Germinal center (tissue), 1 donor: ENCODE results near the gene SF3B1.
"Not testable (repeated sequence)": the region's sequence is repeated elsewhere in the genome, so short reads cannot be mapped to it uniquely, and the experiment has no call there.

Experiments
- DNase-seq: peaks from one replicate; pipeline ENCODE4 v3.0.0; 2012; ENCODE audit warnings: mixed read lengths, low spot score

The SF3B1 gene

DNA sequence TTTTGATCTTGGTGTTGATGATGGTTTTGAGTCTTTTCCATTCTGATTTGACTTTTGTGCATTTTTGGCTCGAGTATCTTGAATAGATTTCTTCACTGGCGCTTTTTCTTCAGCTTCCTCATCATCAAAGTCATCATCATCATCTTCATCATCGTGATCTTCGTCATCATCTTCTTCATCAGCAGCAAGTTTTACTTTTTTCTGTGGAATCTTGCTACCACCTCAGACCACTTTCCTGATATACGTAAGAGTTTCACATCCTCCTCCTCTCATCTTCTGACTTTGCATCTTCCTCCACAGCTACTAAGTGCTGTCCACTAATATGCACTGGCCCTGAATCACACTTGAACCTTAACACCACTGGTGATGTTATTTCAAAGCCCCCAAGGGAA is 54.9 kb downstream of the SF3B1 start:
- not testable (repeated sequence) for DNase-seq

DNA sequence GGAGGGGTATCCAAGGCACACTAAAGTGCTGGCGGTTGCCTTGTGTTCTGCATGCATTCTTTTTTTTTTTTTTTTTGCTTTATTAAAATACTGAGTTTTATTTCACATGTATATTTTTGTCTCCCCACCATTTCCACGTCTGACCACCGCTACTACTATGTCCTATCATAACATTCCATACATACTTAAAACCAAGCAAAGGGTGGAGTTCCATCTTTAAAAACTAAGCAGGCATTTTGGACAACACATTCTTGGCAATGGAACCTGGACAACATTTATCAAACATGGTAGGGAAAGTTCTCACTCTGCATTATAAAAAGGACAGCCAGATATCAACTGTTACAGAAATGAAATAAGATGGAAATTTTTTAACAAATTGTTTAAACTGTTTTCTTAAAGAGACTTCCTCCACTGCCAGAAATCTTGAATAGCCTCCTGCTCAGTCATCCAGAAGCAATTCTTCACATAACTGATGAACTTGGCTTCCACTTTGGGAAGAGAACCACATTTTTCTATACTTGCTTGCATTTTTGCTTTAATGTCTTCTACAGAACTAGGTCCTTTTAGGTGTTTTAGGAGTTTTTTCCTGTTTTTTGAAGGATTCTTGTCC is 55.4 kb downstream of the SF3B1 start:
- DNase-seq: not testable (repeated sequence)

DNA sequence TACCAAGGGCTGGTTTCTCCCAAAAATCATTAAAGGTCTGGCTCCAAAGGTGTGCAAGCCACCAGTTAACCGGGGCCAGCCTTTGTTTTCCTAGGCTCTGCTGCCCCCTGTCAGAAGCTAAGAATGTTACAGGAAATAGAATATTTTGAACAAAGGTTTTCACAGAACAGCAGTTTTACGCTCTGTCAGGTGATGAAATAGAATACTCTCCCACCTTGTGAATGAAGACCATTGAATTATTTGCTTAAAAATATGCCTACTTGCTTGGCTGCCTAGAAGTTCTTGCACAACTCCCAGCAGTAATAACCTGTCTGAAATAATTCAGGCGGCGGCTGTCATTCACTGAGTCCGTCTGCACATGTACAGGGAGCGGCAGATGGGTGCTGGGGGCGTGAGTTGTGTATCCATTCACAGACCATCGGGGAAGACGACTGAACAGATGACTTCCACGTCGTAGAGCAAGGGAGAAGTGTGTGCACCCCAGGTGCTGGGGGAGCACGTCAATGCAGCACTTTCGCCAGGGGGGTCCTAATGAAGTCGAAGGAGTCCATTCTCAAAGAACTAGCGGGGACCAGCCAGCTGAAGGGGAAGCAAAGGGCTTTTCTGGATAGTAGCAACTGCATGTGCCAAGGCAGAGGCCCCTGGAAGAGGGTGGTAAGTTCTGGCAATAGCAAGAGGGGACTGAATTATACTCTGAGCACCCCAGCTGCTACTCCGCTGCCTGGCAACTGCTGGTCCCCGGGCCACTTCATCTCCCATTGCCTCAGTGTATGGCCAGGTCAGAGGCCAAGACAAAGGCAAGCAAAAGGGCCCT is 56.1 kb downstream of the SF3B1 start:
- peak; percentile 65 for DNase-seq

DNA sequence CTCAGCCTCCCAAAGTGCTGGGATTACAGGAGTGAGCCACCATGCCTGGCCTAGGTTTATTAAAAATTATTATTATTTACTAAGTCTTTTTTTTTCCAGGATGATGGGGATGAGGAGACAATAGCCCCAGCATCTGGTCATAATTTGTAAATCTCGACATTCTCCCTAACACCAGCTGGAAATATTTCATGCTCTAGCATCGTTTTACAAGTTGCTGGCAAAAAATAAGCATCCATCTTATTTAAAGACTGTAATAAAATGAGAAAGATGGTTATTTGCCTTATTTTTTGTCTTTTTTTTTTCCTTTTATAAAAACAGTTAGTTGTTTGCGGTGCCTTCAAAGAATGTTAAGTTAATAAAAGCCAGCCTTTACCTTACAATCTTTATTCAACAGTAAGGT is 56.7 kb downstream of the SF3B1 start:
- no peak for DNase-seq

DNA sequence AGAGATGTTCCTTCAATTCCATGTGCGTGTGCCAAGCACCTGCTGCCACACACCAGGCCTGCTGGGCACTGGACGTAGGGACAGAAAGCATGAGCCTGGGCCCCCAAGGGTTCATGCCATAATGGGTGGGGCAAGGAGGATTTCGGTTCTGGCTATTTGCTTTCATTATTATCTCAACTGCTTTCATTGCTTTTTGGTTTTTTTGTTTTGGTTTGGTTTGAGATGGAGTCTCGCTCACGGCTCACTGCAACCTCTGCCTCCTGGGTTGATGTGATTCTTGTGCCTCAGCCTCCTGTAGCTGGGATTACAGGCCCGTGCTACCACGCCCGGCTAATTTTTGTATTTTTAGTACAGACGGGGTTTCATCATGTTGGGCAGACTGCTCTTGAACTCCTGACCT is 57.2 kb downstream of the SF3B1 start:
- DNase-seq: no peak

DNA sequence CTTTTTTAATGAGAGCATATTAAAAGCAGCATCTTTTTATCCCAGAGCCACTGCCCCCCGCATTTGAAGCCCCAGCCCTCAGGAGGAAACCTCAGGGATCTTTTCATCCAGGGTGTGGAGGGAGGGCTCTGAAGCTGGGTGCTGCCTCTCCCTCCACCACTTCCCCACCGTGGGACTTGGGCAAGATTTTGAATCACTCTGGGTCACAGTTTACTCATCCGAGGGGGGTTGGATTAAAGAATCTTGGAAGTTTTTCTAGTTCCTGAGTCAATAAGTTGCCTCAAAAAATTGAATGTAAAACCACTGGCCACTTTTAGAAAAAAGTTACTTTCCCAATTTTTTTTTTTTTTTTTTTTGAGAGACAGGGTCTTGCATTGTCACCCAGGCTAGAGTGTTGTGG is 62.2 kb downstream of the SF3B1 start:
- no peak for DNase-seq

DNA sequence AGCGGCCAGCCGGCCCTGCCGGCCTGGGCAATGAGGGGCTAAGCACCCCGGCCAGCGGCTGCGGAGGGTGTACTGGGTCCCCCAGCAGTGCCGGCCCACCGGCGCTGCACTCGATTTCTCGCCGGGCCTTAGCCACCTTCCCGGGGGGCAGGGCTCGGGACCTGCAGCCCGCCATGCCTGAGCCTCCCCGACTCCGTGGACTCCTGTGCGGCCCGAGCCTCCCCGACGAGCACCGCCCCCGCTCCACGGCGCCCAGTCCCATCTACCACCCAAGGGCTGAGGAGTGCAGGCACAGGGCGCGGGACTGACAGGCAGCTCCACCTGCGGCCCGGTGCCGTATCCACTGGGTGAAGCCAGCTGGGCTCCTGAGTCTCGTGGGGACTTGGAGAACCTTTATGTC is 64.2 kb downstream of the SF3B1 start:
- not testable (repeated sequence) for DNase-seq

DNA sequence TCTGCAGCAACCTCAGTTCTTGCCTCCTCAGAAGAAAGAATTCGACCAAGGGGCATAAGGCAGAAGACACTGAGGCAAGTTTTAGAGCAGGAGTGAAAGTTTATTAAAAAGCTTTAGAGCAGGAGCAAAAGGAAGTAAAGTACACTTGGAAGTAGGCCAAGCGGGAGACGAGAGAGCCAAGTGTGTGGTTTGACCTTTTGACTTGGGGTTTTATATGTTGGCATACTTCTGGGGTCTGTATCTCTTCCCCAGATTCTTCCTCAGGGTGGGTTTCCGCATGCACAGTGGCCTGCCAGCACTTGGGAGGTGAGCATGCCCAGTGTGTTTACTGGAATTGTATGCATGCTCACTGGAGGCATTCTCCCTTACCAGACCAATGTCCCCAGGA is 64.9 kb downstream of the SF3B1 start:
- no peak for DNase-seq

DNA sequence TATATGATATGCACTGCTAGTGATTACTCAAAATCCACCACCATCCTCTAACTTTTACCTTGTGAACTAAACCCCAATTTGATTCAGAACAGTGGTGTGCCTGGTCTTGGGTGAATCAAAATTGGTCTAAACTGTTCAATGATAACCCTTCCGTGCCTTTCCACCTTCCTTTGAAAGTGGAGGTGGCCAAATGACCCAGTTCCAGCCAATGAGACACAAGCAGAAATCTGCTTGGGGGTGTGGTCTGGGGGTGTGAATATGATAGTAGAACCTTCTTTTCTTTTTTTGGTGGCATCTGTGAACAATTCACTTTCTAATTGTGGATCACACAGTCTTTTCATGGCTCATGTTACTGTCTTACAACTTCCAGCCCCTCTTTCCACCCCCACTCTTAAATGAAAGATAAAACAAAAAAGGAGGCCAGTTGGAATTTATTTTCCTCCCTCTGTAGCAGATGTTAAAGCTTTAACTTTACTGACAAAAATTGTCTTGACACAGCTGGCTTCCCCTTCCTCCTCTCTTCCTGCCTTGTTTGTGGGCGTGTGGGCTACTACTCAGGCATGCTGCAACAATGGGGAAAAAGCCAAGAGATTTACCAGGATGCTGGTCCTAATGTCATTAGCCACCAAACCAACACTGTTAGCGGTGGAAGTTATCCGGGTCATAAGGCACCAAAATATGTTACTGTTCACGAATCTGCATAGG is 65.4 kb downstream of the SF3B1 start:
- DNase-seq: no peak

DNA sequence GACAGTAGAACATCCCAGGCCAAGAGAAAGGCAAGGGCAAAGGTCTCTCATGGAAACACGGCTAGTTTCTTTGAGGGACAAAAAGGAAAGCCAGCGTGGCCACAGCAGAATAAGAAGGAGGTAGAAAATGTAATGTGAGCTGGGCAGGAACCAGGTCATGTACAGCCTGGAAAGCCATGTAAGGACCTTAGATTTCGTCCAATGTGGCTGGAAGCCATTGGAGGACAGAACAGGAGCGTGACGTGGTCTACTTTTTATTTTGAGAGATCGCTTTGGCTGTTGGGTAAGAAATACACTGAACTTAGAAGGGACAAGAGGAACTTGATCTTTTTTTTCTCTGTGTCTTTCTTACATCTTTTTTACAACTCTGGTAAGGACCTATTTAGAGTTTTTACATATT is 66.4 kb downstream of the SF3B1 start:
- DNase-seq: no peak

DNA sequence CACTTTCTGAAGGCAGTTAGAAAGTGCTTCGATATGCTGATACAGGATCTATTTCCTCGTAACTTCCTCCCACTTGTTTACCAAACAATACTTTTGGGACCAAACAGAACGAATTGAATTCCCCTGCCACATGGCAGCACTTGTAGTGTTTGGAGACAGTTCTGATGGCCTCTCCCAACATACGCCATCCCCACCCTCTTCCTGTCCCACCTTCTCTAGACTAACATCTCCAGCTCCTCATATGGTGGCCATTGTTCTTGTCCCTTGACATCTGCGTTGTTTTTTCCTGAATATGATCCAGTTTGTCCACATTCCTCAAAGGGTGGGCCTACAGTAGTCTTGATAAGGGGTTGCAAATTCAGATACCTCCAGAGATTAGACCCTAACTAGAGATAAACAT is 70.8 kb downstream of the SF3B1 start:
- no peak for DNase-seq

DNA sequence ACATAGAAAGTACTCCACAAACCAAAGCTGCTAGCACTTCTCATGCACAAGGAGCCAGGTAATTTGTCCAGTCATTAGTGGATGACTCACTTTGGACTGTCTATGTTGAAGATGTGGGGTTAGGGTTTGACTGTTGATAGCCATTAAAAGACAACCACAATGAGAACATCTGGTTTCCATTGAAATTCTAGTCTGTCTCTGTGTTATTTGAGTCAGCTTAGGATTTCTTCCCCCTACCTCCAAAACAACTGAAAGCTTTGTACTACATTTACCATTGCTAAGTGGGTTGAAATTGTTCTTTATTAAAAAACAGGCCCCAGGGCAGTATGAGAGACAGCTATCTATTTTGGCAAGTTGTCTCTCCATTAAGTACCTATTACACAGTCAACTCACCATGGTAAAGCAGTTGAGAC is 74.1 kb downstream of the SF3B1 start:
- DNase-seq: no peak

DNA sequence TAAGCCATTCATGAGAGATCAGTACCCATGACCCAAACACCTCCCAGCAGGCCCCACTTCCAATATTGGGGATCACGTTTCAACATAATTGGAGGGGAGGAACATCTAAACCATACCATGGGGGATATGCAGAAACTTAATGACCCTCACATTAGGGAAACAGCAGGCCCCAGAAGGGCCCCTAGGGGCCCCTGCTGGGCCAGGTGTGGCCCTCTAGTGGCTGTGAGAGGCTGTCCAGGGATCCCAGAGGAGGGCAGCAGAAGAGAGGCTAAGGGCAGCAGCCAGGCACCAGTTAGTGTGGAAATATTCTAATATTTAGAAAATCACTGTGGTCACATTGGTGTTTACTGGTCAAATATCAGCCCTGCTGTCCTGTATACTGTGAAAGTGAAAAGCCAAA is 75.0 kb downstream of the SF3B1 start:
- DNase-seq: peak; percentile 23

DNA sequence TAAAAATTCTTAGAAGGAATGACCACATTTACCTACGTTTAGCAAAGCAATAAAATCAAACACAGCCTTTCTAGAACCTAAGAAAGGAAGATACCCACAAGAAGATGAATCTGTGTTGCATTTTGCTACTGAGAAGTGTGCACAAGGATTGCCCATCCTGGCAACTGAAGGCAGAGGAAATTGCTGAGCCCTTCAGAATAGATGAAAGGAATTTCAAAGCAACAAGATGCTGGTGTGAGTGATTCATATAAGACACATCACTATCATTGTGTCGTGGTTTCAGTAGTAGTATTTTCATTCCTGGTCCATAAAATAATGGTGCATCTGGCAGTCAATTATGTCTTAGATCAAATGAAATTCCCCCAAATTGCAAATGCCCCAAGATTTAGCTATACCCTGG is 75.9 kb downstream of the SF3B1 start:
- no peak for DNase-seq

DNA sequence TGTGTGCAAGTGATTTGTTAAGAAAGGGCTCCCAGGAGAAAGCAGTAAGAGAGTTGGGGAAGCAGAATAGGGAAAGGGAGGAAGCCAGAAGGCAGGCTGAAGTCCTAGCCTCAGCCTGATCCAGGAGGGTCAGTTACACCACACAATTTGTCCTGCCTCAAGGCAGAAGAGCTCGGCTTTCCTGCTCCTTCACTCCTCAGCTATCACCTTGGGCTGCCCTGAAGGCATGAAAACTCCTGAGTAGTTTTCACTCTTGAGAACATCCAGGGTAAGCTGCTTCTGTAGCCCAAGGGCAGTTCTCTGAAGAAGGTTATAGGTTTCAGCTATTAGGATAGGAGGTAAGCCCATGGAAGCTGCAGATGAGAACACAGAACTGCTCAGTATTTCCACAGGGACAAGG is 76.8 kb downstream of the SF3B1 start:
- no peak for DNase-seq

DNA sequence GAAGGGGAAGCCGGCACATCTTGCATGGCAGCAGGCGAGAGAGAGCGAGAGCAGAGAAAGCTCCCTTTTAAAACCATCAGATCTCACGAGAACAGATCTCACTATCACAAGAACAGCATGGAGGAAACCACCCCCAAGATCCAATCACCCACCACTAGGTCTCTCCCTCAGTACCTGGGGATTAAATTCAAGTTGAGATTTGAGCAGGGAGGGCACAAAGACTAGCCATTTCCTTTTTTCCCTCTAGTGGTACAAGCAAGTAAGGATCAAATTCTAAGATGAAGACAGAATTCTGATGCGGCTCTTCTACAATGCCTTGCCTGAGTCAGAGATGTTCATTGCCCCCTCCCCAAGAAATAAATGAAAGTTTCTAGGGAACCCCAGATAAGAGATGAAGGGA is 78.7 kb downstream of the SF3B1 start:
- peak; percentile 38 for DNase-seq

DNA sequence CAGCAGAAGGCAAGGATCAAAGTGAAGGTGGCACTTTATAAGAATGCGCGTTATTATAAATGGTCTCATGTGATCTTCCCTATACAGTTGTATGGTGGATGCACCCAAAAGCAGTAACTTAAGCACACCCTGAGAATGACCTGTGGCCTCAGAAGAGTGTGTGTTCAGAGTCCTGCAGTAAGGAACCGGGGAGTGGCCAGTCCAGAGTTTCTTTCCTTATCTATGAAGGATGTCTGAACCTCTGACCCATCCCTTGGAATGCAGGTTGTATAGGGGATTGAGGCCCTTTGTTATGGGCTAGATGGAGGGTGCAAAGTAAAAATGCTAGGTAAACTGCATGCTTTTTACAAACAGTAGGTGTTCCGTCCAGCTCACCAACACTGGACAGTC is 80.7 kb downstream of the SF3B1 start:
- DNase-seq: no peak

DNA sequence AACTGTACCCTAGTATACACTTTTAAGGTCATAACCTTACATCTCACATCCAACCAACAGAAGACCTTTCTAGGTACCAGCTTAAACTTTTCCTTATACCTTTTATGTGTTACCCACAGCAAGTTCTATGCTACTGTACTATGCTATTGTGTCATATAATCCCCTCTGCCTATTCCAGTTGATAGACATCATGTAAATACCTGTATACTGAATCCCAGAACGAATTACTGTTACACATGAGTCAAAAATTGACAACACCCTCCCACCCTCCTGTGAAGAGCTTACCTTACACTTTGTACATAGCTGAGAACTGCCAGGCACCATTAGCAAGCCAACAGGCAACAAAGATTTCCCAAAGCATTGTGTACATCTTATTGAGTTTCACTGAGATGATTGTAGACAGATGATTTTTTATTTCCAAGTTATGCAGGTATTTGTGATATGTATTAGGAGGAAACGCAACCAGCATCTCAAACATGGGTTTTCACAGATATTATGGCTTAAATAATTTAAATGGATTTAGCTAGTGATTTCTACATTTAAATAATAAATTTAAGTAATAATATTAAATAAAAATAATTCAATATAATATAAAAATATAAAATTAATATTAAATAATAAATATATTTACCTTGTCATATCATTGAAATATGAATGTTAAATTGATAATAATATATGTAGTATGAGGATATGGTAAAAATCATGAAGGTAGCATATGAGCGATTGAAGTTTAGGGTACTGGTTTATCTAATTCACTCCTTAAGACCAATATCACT is 81.2 kb downstream of the SF3B1 start:
- no peak for DNase-seq

DNA sequence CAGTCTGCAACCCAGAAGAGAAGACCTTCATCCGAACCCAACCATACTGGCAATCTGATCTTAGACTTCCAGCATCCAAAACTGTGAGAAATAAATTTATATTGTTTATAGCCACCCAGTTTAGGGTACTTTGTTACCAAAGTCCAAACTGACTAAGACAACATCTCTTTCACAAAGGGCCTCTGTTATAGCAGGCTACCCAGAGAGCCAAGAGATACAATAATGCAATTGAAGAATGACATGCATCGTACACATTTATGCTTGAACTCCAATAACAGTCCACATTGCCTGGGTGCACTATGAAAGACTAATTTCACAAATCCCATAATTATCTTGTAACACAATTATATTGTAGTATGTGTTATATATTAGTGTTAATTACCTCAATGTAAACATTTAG is 85.1 kb downstream of the SF3B1 start:
- no peak for DNase-seq

DNA sequence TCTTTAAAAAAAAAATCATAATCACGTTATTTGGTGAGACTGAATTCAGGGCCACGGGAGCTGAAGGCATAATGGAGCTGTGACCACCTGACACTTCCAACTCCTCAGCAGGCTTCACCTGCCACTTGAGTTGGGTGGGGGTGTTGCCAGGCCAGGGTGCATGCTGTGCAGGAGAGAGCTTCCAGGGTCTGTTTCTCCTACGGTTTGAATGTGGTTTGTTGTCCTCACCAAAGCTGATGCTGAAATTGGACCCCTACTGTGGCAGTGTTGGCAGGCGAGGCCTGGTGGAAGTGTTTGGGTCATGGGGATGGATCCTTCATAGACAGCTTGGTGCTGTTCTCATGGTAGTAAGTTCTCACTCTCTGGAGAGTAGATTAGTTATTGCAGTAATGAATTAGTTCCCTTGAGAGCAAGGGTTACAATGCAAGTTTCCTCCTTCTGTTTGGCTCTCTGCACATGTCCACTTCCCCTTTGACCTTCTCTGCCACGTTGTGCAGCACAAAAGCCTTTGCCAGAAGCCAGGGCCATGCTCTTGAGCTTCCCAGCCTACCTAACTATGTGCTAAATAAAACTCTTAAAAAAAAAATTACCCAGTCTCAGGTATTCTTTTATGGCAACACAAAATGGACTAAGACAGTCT is 86.0 kb downstream of the SF3B1 start:
- DNase-seq: no peak

DNA sequence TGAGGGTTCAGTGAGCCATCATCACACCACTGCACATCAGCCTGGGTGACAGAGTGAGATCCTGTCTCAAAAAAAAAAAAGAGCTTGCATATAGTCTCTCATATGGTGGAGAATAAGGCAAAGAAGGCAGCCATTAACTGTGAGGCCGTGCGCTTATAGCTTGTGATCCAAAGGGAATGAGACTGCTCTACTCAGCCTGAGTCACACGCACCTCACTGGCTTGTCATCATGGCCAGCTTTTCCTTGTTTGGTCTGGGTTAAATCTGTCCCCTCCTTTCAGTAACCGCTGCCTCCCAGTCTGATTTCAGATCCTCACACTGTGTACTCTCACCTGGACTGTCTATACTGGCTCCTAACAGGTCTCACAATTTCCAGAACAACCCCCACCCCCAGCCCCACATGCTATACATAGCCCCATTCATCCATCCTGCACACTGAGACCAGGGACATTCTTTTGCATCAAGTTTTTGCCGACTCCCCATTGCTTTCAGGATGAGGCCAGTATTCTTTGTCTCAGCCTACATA is 88.9 kb downstream of the SF3B1 start:
- no peak for DNase-seq

DNA sequence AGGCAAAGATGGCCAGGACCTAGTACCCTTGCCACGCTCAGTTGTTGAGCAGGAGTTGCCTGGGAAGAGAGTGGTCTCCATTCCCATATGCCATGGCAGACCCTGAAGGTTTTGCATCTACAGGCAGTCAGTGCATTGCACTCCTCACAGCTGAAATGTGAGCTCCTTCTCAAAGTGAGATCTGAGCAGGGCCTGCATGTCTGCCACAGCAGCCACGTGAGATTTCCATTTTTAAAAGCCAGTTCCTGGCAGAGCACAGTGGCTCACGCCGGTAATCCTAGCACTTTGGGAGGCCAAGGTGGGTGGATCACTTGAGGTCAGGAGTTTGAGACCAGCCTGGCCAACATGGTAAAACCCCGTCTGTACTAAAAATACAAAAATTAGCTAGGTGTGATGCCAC is 90.9 kb downstream of the SF3B1 start:
- not testable (repeated sequence) for DNase-seq
